GM12891 (cell line): ENCODE results near the gene FEM1A.
A peak's percentile ranks its signal among the peaks of the same experiment; 100 is the strongest.
"Not testable (repeated sequence)": the region's sequence is repeated elsewhere in the genome, so short reads cannot be mapped to it uniquely, and the experiment has no call there.

Experiments
- DNase-seq: peaks from one replicate; pipeline ENCODE4 v3.0.0; 2011; ENCODE audit warnings: low spot score; ENCODE audit not compliant: insufficient read length
- FAIRE-seq: peaks from 2 replicates; lab custom pipeline; 2011; peaks lifted over from hg19 to GRCh38; lab: Jason Lieb, UNC
- PAX5 ChIP-seq: IDR thresholded peaks from 2 replicates; pipeline ENCODE4 v1.6.1; 2011; ENCODE audit warnings: low read length, moderate library complexity, mild to moderate bottlenecking; ENCODE audit not compliant: insufficient read depth, severe bottlenecking
- POLR2A ChIP-seq: IDR thresholded peaks from 2 replicates; pipeline ENCODE4 v1.6.1; 2011; ENCODE audit warnings: low read depth, low read length, control low read depth
- POLR2AphosphoS5 ChIP-seq: IDR thresholded peaks from 2 replicates; pipeline ENCODE4 v1.6.1; 2011; ENCODE audit warnings: low read depth, low read length, control low read depth
- POU2F2 ChIP-seq: IDR thresholded peaks from 2 replicates; pipeline ENCODE4 v1.6.1; 2011; ENCODE audit warnings: low read depth, mild to moderate bottlenecking, control low read depth, low read length, moderate library complexity
- SPI1 ChIP-seq: IDR thresholded peaks from 2 replicates; pipeline ENCODE4 v1.6.1; 2011; ENCODE audit warnings: low read depth, low read length, control low read depth
- TAF1 ChIP-seq: IDR thresholded peaks from 2 replicates; pipeline ENCODE4 v1.6.1; 2011; ENCODE audit warnings: low read depth, low read length, control low read depth

The FEM1A gene

GRCh38 chr19:4794971-4795370 is 3.4 kb downstream of the FEM1A start:
- no peak for TF ChIP-seq PAX5
- no peak for TF ChIP-seq POLR2A
- no peak for TF ChIP-seq POU2F2
- TF ChIP-seq POLR2AphosphoS5: 0 out of 2 replicates have a peak, but pooled peaks have one; percentile 15
- TF ChIP-seq SPI1: no peak
- TF ChIP-seq TAF1: no peak
- DNase-seq (no peak), FAIRE-seq (no peak)

- no peak for TF ChIP-seq SPI1
- TF ChIP-seq POU2F2: no peak
- TF ChIP-seq TAF1: no peak
- TF ChIP-seq POLR2AphosphoS5: no peak
- TF ChIP-seq PAX5: no peak
- TF ChIP-seq POLR2A: no peak; the same call in 1 of the 2 replicates
- FAIRE-seq (no peak), DNase-seq (no peak)
Measured at GRCh38 chr19:4795400-4795799, 3.9 kb downstream of the FEM1A start.

- FAIRE-seq (no peak), DNase-seq (no peak)
- TF ChIP-seq POLR2AphosphoS5 (no peak), PAX5 (no peak)
Measured at GRCh38 chr19:4800591-4801081, 9.1 kb downstream of the FEM1A start.

GRCh38 chr19:4801085-4801619 is 9.6 kb downstream of the FEM1A start:
- FAIRE-seq (no peak), DNase-seq (no peak)
- TF ChIP-seq PAX5: no peak

GRCh38 chr19:4802711-4803110 is 11.2 kb downstream of the FEM1A start:
- TF ChIP-seq POLR2AphosphoS5 (no peak), TAF1 (no peak), PAX5 (no peak), POU2F2 (no peak), POLR2A (no peak), SPI1 (no peak)
- DNase-seq (no peak), FAIRE-seq (no peak)

- FAIRE-seq: peak; percentile 94
- no peak for TF ChIP-seq POLR2A
- no peak for TF ChIP-seq TAF1
- TF ChIP-seq PAX5: no peak
- TF ChIP-seq SPI1: no peak
- no peak for TF ChIP-seq POLR2AphosphoS5
- TF ChIP-seq POU2F2: no peak
- peak; percentile 66 for DNase-seq
Measured at GRCh38 chr19:4803736-4804695, 12.5 kb downstream of the FEM1A start.

- DNase-seq, FAIRE-seq: not testable (repeated sequence)
Measured at GRCh38 chr19:4805140-4805539, 13.6 kb downstream of the FEM1A start.

GRCh38 chr19:4806384-4806783 is 14.8 kb downstream of the FEM1A start:
- DNase-seq (no peak), FAIRE-seq (no peak)
- TF ChIP-seq POLR2A (no peak), PAX5 (no peak), TAF1 (no peak), SPI1 (no peak), POLR2AphosphoS5 (no peak), POU2F2 (no peak)

- TF ChIP-seq PAX5 (no peak), POU2F2 (no peak), POLR2AphosphoS5 (no peak), SPI1 (no peak), TAF1 (no peak)
- DNase-seq (no peak), FAIRE-seq (peak; percentile 23)
Measured at GRCh38 chr19:4807188-4807587, 15.7 kb downstream of the FEM1A start.

- TF ChIP-seq PAX5 (no peak), TAF1 (no peak), POLR2A (no peak), POLR2AphosphoS5 (no peak), POU2F2 (no peak), SPI1 (no peak)
- DNase-seq: peak; percentile 70
- peak; percentile 90 for FAIRE-seq
Measured at GRCh38 chr19:4811328-4812131, 20.0 kb downstream of the FEM1A start.
